ENCODE results near the gene TLK2.

TLK2 gene

GRCh38 chr17:62625184-62625869 is 146.7 kb downstream of the TLK2 start:
- Histone ChIP-seq H3K9me3 (replicated peaks in 1 of 11) (no peaks in the 10 kb centered on the region), H3K27ac (peak overlapping the region in 9 of 11 experiments; percentile 10 to 90 (median 82); a peak in 12 of 22 replicates), H3K36me3 (peaks cover 0 to 10% (median 0%) of the 10 kb centered on the region in 11 experiments; a peak in 3 of 22 replicates), H3K9ac (peak overlapping the region in 4 of 11 experiments; percentile 1 to 10 (median 6); a peak in 2 of 22 replicates), H4K20me1 (peaks cover 14 to 21% (median 16%) of the 10 kb centered on the region in 11 experiments; a peak in 20 of 22 replicates), H3K4me2 (peak overlapping the region; percentile 84 to 99 (median 97)), H3K27me3 (no peaks in the 10 kb centered on the region), H3K4me3 (peak overlapping the region in 2 of 10 experiments; percentile 94 to 97; a peak in 2 of 20 replicates), H3K4me1 (peaks cover 41 to 62% (median 45%) of the 10 kb centered on the region in 10 experiments)
- TF ChIP-seq Cebpa-rat (IDR thresholded peaks at IDR 0.05), result no peak

- Histone ChIP-seq H3K9me3 (replicated peaks in 1 of 11) (no peaks in the 10 kb centered on the region), H3K27me3 (no peaks in the 10 kb centered on the region), H3K4me3 (peak overlapping the region in 4 of 10 experiments; percentile 80 to 97 (median 95); a peak in 5 of 20 replicates), H3K4me2 (peak overlapping the region; percentile 84 to 99 (median 97)), H3K9ac (peak overlapping the region in 6 of 11 experiments; percentile 1 to 87 (median 10); a peak in 3 of 22 replicates), H3K27ac (peak overlapping the region in 9 of 11 experiments; percentile 10 to 90 (median 82); a peak in 12 of 22 replicates), H4K20me1 (peaks cover 14 to 26% (median 21%) of the 10 kb centered on the region in 11 experiments; a peak in 20 of 22 replicates), H3K36me3 (peaks cover 0 to 15% (median 0%) of the 10 kb centered on the region in 11 experiments; a peak in 4 of 22 replicates), H3K4me1 (peaks cover 43 to 67% (median 49%) of the 10 kb centered on the region in 10 experiments)
- TF ChIP-seq Cebpa-rat (IDR thresholded peaks at IDR 0.05), result 0 out of 22 replicates have a peak, but pooled peaks of 2 of the 11 experiments have one; percentile 20 to 33
These were observed 147.2 kb downstream of the TLK2 start for GRCh38 chr17:62625870-62626200.

GRCh38 chr17:62626719-62627218 is 148.1 kb downstream of the TLK2 start:
- H3K4me2 ChIP-seq, result peak overlapping the region; percentile 84 to 99 (median 97)

GRCh38 chr17:62627219-62627903 is 148.7 kb downstream of the TLK2 start, which contains the start of gene MRC2:
MRC2 (plus strand) TSS chr17:62627670; CDS start chr17:62627803, 133 bp downstream.
- peak within 1 kb of the TSS; percentile 84 to 99 (median 97) for H3K4me2 ChIP-seq
- no peak for TF ChIP-seq Cebpa-rat (IDR thresholded peaks at IDR 0.05)
- peaks cover 0 to 30% (median 7%) of the 10 kb centered on the region in 11 experiments; a peak in 10 of 22 replicates for H3K36me3 ChIP-seq
- peaks cover 14 to 41% (median 37%) of the 10 kb centered on the region in 11 experiments; a peak in 21 of 22 replicates for H4K20me1 ChIP-seq
- H3K4me1 ChIP-seq, result peaks cover 54 to 71% (median 64%) of the 10 kb centered on the region in 10 experiments
- peak within 1 kb of the TSS; percentile 77 to 97 (median 91) for H3K4me3 ChIP-seq
- H3K27me3 ChIP-seq, result no peaks in the 10 kb centered on the region
- peak within 1 kb of the TSS; percentile 79 to 91 (median 87) for H3K9ac ChIP-seq
- H3K9me3 ChIP-seq (replicated peaks in 1 of 11), result no peaks in the 10 kb centered on the region
- H3K27ac ChIP-seq, result peak within 1 kb of the TSS; percentile 59 to 93 (median 87)

More at GRCh38 chr17:62626719-62627218, 148.1 kb downstream of the TLK2 start:
- Histone ChIP-seq H4K20me1 (peaks cover 14 to 35% (median 31%) of the 10 kb centered on the region in 11 experiments; a peak in 20 of 22 replicates), H3K36me3 (peaks cover 0 to 25% (median 6%) of the 10 kb centered on the region in 11 experiments; a peak in 10 of 22 replicates), H3K27ac (peak overlapping the region; percentile 59 to 93 (median 87)), H3K9me3 (replicated peaks in 1 of 11) (no peaks in the 10 kb centered on the region), H3K27me3 (no peaks in the 10 kb centered on the region), H3K4me3 (peak overlapping the region; percentile 77 to 97 (median 91)), H3K4me1 (peaks cover 48 to 71% (median 58%) of the 10 kb centered on the region in 10 experiments), H3K9ac (peak overlapping the region; percentile 79 to 91 (median 87))
- peak; percentile 80 to 98 (median 93); a peak in 21 of 22 replicates for TF ChIP-seq Cebpa-rat (IDR thresholded peaks at IDR 0.05)

- Histone ChIP-seq H3K4me2 (peak overlapping the region; percentile 84 to 99 (median 97)), H3K27ac (peak overlapping the region; percentile 59 to 93 (median 87); a peak in 21 of 22 replicates), H3K9ac (peak overlapping the region; percentile 79 to 91 (median 87)), H4K20me1 (peaks cover 14 to 48% (median 44%) of the 10 kb centered on the region in 11 experiments; a peak in 21 of 22 replicates), H3K36me3 (peaks cover 0 to 37% (median 9%) of the 10 kb centered on the region in 11 experiments; a peak in 11 of 22 replicates), H3K9me3 (replicated peaks in 1 of 11) (no peaks in the 10 kb centered on the region), H3K27me3 (no peaks in the 10 kb centered on the region), H3K4me3 (peak overlapping the region; percentile 77 to 97 (median 91)), H3K4me1 (peaks cover 55 to 78% (median 69%) of the 10 kb centered on the region in 10 experiments)
- no peak for TF ChIP-seq Cebpa-rat (IDR thresholded peaks at IDR 0.05)
These were observed 149.4 kb downstream of the TLK2 start for GRCh38 chr17:62627904-62628633.

- Histone ChIP-seq H3K9ac (peak overlapping the region; percentile 79 to 91 (median 87)), H3K36me3 (peaks cover 0 to 41% (median 9%) of the 10 kb centered on the region in 11 experiments; a peak in 11 of 22 replicates), H3K27ac (peak overlapping the region; percentile 37 to 93 (median 87); a peak in 21 of 22 replicates), H3K4me1 (peaks cover 55 to 86% (median 76%) of the 10 kb centered on the region in 10 experiments), H3K9me3 (replicated peaks in 1 of 11) (no peaks in the 10 kb centered on the region), H3K27me3 (no peaks in the 10 kb centered on the region), H4K20me1 (peaks cover 14 to 58% (median 51%) of the 10 kb centered on the region in 11 experiments; a peak in 21 of 22 replicates), H3K4me3 (peak overlapping the region; percentile 77 to 97 (median 91)), H3K4me2 (peak overlapping the region; percentile 84 to 99 (median 97))
- no peak for TF ChIP-seq Cebpa-rat (IDR thresholded peaks at IDR 0.05)
These were observed 150.4 kb downstream of the TLK2 start for GRCh38 chr17:62628831-62629555.

Data from BLaER1 treated with 17β-estradiol and CSF1 and Interleukin-3, amounts not matched to agents 10 nM and 100 nM (cell line).